Neural crest cell (in vitro differentiated cells): Measurements from ENCODE around the gene CYP19A1. TPM values are rescaled to one million over a fixed set of nuclear protein-coding genes. Genes with fewer than 3 reads are reported as not detected.

ENCODE experiments used
- DNase-seq: peaks from one replicate; pipeline ENCODE4 v3.0.0; 2021; ENCODE audit warnings: low read depth, mixed read lengths, low spot score
- H3K27ac Mint-ChIP-seq: one replicate; pipeline ENCODE4 v1.8.0; 2021; ENCODE audit warnings: mild to moderate bottlenecking, mixed read lengths; ENCODE audit not compliant: unreplicated experiment
- H3K27me3 Mint-ChIP-seq: 2 replicates; pipeline ENCODE4 v1.8.0; 2021; ENCODE audit warnings: low read depth, mild to moderate bottlenecking, mixed read lengths
- H3K36me3 Mint-ChIP-seq: 2 replicates; pipeline ENCODE4 v1.8.0; 2021; ENCODE audit warnings: low read depth, mild to moderate bottlenecking, mixed read lengths
- H3K4me1 Mint-ChIP-seq: 2 replicates; pipeline ENCODE4 v1.8.0; 2021; ENCODE audit warnings: mixed read lengths
- H3K4me3 Mint-ChIP-seq: one replicate; pipeline ENCODE4 v1.8.0; 2021; ENCODE audit warnings: mild to moderate bottlenecking, mixed read lengths
- H3K9me3 Mint-ChIP-seq: 2 replicates; pipeline ENCODE4 v1.8.0; 2021; ENCODE audit warnings: mixed read lengths
- total RNA-seq: library from RNA; stranded (reverse); gene quantifications from 2 replicates; pipeline ENCODE4 v1.2.1, GENCODE V29; 2021
- TF ChIP-seq, protein P1 (sequence below): fragments of 200-600 bp; sonication (generic); conservative IDR thresholded peaks from 2 replicates; pipeline ENCODE4 v1.5.0; 2021; ENCODE audit warnings: antibody characterized with exemption, mild to moderate bottlenecking

The CYP19A1 gene
- total RNA-seq, 1 donor from 2014 or later = not detected

DNA sequence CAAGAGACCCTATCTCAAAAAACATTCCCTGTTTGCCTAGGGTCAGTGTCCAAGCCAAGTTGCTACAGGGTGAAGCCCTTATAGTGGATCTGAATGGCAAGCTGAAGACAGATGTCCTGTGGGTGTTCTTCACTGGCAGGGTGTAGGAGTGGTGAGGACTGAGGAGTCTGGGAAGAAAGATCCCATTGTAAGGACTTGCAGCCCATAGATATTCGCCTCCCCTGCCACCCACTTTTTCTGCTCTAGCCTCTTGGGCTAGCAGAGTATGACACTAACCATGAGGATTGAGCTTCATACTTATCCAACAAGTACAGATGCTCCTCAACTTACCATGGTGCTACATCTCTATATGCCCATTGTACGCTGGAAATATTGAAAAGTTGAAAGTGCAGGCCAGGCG, 13.2 kb downstream of the CYP19A1 start:
- DNase-seq = no peak
- Mint-ChIP-seq H3K27ac (no peak overlapping the region), H3K4me3 (no peak overlapping the region), H3K36me3 (no peaks in the 10 kb centered on the region), H3K27me3 (no peaks in the 10 kb centered on the region), H3K4me1 (no peaks in the 10 kb centered on the region), H3K9me3 (no peaks in the 10 kb centered on the region)
- TF ChIP-seq, protein P1, sequence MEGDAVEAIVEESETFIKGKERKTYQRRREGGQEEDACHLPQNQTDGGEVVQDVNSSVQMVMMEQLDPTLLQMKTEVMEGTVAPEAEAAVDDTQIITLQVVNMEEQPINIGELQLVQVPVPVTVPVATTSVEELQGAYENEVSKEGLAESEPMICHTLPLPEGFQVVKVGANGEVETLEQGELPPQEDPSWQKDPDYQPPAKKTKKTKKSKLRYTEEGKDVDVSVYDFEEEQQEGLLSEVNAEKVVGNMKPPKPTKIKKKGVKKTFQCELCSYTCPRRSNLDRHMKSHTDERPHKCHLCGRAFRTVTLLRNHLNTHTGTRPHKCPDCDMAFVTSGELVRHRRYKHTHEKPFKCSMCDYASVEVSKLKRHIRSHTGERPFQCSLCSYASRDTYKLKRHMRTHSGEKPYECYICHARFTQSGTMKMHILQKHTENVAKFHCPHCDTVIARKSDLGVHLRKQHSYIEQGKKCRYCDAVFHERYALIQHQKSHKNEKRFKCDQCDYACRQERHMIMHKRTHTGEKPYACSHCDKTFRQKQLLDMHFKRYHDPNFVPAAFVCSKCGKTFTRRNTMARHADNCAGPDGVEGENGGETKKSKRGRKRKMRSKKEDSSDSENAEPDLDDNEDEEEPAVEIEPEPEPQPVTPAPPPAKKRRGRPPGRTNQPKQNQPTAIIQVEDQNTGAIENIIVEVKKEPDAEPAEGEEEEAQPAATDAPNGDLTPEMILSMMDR = no peak

DNA sequence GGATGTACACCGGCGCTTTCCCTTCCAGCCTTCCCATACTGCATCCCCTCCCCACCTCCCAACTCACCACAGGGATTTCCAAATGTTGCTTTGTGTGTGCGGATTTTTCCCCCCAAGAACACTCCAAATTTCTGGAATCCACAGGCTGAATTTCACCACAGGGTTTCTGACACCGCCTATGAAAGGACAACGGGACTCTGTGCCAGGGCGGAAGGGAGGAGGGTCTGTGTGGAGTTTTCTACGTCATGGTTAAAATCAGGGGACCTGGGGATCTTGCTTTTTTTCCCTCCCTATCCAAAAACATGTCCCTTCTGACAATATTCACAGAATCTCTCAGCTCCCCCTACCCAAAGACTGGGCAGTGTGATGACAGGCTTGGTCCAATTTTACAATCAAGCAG, 14.6 kb downstream of the CYP19A1 start:
- no peak overlapping the region for H3K4me3 Mint-ChIP-seq
- H3K36me3 Mint-ChIP-seq = no peaks in the 10 kb centered on the region
- no peak for DNase-seq
- no peaks in the 10 kb centered on the region for H3K27me3 Mint-ChIP-seq
- H3K27ac Mint-ChIP-seq = no peak overlapping the region
- TF ChIP-seq, protein P1 = no peak
- no peaks in the 10 kb centered on the region for H3K4me1 Mint-ChIP-seq
- H3K9me3 Mint-ChIP-seq = no peaks in the 10 kb centered on the region

DNA sequence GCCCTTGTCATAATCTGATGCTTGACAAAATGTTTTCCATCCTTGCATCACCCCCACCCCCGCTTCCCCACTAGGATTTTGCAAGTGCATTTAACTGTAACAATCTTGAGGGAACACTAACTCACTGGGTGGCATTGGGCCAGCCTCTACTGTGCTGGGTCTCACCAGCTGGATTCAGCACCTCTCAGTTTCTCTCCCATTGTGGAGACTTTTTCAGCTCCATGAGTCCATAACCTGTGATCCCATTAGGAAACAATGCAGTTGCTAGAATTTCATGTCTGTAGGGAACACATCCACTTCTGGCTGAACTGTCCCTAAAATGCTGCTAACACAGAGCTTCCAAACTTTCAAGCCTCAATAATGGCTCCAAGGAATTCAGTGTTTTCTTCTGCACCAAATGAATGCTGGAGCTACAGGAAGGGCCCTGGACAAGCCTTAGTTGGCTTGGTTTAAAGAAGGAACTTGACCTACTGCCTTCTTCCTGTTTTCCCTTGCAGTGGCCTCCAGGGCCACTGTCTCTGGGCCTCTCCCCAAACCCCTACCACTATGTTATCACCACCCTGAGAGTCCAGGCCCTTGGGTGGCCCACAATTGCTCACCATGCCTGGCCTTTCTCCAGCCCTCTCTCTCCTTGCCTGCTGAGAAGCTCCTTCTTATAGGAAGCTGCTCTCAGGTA, 15.6 kb downstream of the CYP19A1 start:
- Mint-ChIP-seq H3K36me3 (no peaks in the 10 kb centered on the region), H3K27me3 (no peaks in the 10 kb centered on the region), H3K4me1 (peaks cover 5% of the 10 kb centered on the region), H3K9me3 (no peaks in the 10 kb centered on the region), H3K4me3 (no peak overlapping the region), H3K27ac (no peak overlapping the region)
- TF ChIP-seq, protein P1 = no peak
- DNase-seq = no peak

DNA sequence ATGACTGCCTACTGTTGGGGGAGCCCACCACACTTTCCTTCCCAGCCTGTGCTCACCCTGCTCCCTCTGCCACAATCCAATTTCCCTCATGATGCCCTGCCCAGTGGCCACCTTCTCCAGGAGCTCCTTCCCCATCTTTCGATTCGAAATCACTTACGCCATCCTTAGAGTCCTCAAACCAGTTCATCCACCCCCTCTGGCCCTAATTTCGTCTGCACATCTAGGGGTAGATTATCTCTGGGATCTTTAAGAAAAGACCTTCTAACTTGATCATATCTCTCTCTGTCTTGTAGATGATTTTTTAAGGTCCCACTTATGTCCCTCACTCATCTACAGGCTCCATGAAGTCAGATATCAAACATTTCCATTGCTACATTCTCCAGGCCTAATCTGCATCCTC, 17.1 kb downstream of the CYP19A1 start:
- peak overlapping the region; percentile 46 for H3K27ac Mint-ChIP-seq
- no peaks in the 10 kb centered on the region for H3K36me3 Mint-ChIP-seq
- no peak overlapping the region for H3K4me3 Mint-ChIP-seq
- no peaks in the 10 kb centered on the region for H3K9me3 Mint-ChIP-seq
- peaks cover 5% of the 10 kb centered on the region for H3K4me1 Mint-ChIP-seq
- TF ChIP-seq, protein P1 = no peak
- H3K27me3 Mint-ChIP-seq = no peaks in the 10 kb centered on the region
- no peak for DNase-seq

DNA sequence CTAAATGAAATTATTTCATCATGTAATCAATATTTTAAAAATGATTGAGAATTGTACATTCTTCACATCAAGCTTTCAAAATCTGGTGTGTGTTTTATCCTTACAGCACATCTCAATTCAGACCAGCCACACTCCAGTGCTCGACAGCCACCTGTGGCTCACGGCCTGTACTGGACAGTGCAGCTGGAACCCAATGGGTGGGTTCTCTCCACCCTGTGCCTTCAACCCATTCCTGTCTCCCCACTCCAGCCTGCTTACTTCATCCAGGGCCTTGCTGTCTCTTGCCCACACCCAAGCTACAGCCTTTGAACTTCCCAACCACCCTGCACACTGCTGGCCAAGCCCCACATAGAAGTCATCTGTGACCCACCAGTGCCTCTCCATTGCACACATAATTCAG, 17.6 kb downstream of the CYP19A1 start:
- TF ChIP-seq, protein P1 = no peak
- H3K9me3 Mint-ChIP-seq = no peaks in the 10 kb centered on the region
- no peak overlapping the region for H3K4me3 Mint-ChIP-seq
- DNase-seq = no peak
- H3K36me3 Mint-ChIP-seq = no peaks in the 10 kb centered on the region
- H3K27ac Mint-ChIP-seq = peak overlapping the region; percentile 21
- no peaks in the 10 kb centered on the region for H3K27me3 Mint-ChIP-seq
- peaks cover 5% of the 10 kb centered on the region for H3K4me1 Mint-ChIP-seq
